Peyer's patch (tissue), 4 donors: Measurements from ENCODE around the gene SPAG16.

Experiments
- POLR2A ChIP-seq, 2 donors: fragments of 450-650 bp; IDR thresholded peaks; one replicate each; pipeline ENCODE4 v1.5.1; 2017; ENCODE audit warnings: antibody characterized with exemption in 2 of 2, mild to moderate bottlenecking in 2 of 2, moderate library complexity in 2 of 2
- TF ChIP-seq, protein P1 (sequence below), 6 experiments: fragments of 450-650 bp in 4 of 6; fragments of 200-600 bp in 2 of 6; sonication (generic) in 1 of 6; IDR thresholded peaks; one replicate each; pipeline ENCODE4 v1.5.1; 2017 to 2019; ENCODE audit warnings: antibody characterized with exemption in 6 of 6, mild to moderate bottlenecking in 3 of 6, moderate library complexity in 1 of 6

DNA sequence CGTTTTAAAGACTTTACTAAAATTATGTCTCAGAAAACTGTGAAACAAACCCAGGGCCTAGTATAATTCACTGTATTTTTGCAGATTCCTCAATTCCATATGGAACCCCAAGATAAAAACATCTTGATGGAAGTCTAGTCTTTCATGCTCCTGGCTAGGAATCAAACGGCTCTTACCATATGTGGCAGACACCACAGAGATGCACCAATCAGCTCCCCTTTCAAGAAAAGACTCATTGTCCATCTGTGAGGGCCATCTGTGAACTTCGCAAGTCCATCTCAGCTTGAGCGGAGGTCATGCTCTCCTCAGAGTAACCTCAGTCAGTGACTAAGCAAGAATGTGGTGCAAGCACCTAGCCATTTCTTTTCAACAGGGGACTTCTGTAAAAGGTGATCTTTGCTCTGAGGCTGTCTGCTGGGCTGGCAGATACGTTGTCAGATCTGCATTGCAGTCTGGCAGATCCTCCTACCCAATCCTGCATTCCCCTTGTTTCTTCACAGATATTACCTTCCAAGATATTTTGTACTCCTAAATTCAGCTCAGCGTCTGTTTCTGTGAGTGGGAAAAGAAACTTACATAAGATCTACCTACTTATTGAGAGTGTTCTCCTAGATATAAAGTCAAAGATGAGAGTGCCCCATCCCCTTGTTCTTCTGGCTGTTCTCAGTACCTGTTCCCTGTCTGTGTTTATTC, 419.3 kb downstream of the SPAG16 start:
- TF ChIP-seq, protein P1, sequence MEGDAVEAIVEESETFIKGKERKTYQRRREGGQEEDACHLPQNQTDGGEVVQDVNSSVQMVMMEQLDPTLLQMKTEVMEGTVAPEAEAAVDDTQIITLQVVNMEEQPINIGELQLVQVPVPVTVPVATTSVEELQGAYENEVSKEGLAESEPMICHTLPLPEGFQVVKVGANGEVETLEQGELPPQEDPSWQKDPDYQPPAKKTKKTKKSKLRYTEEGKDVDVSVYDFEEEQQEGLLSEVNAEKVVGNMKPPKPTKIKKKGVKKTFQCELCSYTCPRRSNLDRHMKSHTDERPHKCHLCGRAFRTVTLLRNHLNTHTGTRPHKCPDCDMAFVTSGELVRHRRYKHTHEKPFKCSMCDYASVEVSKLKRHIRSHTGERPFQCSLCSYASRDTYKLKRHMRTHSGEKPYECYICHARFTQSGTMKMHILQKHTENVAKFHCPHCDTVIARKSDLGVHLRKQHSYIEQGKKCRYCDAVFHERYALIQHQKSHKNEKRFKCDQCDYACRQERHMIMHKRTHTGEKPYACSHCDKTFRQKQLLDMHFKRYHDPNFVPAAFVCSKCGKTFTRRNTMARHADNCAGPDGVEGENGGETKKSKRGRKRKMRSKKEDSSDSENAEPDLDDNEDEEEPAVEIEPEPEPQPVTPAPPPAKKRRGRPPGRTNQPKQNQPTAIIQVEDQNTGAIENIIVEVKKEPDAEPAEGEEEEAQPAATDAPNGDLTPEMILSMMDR (IDR thresholded peaks at IDR 0.05), result no peak
- TF ChIP-seq POLR2A (IDR thresholded peaks at IDR 0.05), result no peak
